ENCODE data around the gene TPPP2. TPM values are rescaled to one million over a fixed set of nuclear protein-coding genes. Genes with fewer than 3 reads are reported as not detected.

The TPPP2 gene
- total and polyA plus RNA-seq, 2 experiments from 2014 or later: not detected

DNA sequence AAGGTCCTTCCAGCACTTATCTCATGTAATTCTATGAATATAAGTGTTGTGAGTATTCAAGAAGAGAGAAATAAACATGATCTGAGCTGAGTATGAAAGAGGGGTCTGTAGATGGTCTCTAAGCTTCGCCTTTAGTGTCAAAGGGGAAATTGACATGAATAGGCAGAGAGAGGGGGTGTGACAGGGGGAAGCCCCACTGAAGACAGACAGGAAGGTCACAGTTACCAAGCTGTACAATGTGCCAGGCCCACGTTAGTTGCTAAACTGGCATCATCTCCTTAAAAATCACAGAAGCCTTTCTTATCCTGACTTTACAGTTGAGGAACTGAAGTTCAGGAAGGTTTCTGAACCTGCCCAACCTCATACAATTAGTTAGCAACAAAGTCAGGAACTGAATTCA lies 47.7 kb downstream of the TPPP2 start:
- Mint-ChIP-seq H3K27me3 (ENCODE audit: insufficient read depth, low read depth, poor library complexity) (peaks cover 4% of the 10 kb centered on the region), H3K36me3 (ENCODE audit: low read depth) (peaks cover 86% of the 10 kb centered on the region), H3K4me1 (peaks cover 8% of the 10 kb centered on the region), H3K4me3 (no peak overlapping the region), H3K9me3 (no peaks in the 10 kb centered on the region; the same call in 1 of the 3 replicates), H3K27ac (no peak overlapping the region)
- Histone ChIP-seq H3K4me1 (ENCODE audit: insufficient read depth) (peaks cover 3% of the 10 kb centered on the region), H3K4me2 (no peak overlapping the region), H3K4me3 (no peak overlapping the region), H4K20me1 (replicated peaks; ENCODE audit: insufficient read depth) (peaks cover 3% of the 10 kb centered on the region), H2AFZ (no peak overlapping the region), H3K27me3 (ENCODE audit: insufficient read depth) (no peaks in the 10 kb centered on the region), H3K36me3 (ENCODE audit: insufficient read depth) (peaks cover 17% of the 10 kb centered on the region; the same call in 1 of the 2 replicates), H3K9me2 (ENCODE audit: insufficient read depth) (no peaks in the 10 kb centered on the region), H3K27ac (ENCODE audit: low read depth) (no peak overlapping the region), H3K79me2 (replicated peaks; ENCODE audit: insufficient read depth) (peaks cover under 1% of the 10 kb centered on the region; the same call in 1 of the 2 replicates), H3F3A (replicated peaks; ENCODE audit: low read depth) (no peaks in the 10 kb centered on the region)
- TF ChIP-seq CTCF (conservative IDR thresholded peaks at IDR 0.05; ENCODE audit: low read depth in 2 of 2) (no peak), STAT1 (IDR thresholded peaks at IDR 0.05; ENCODE audit: unreplicated experiment) (no peak), EZH2phosphoT487 (IDR thresholded peaks at IDR 0.05; ENCODE audit: unreplicated experiment) (no peak), POLR2AphosphoS5 (IDR thresholded peaks at IDR 0.05; ENCODE audit: low read depth) (no peak), EZH2 (IDR thresholded peaks at IDR 0.05; ENCODE audit: low read depth, unreplicated experiment) (no peak), JUNB (IDR thresholded peaks at IDR 0.05; ENCODE audit: unreplicated experiment) (no peak), ZNF331 (CRISPR knock-in tag; IDR thresholded peaks at IDR 0.05; ENCODE audit: low read depth) (no peak), ETS1 (IDR thresholded peaks at IDR 0.05) (no peak), CREB1 (CRISPR knock-in tag; IDR thresholded peaks at IDR 0.05; ENCODE audit: low read depth) (no peak)
- TF ChIP-seq, protein P1, sequence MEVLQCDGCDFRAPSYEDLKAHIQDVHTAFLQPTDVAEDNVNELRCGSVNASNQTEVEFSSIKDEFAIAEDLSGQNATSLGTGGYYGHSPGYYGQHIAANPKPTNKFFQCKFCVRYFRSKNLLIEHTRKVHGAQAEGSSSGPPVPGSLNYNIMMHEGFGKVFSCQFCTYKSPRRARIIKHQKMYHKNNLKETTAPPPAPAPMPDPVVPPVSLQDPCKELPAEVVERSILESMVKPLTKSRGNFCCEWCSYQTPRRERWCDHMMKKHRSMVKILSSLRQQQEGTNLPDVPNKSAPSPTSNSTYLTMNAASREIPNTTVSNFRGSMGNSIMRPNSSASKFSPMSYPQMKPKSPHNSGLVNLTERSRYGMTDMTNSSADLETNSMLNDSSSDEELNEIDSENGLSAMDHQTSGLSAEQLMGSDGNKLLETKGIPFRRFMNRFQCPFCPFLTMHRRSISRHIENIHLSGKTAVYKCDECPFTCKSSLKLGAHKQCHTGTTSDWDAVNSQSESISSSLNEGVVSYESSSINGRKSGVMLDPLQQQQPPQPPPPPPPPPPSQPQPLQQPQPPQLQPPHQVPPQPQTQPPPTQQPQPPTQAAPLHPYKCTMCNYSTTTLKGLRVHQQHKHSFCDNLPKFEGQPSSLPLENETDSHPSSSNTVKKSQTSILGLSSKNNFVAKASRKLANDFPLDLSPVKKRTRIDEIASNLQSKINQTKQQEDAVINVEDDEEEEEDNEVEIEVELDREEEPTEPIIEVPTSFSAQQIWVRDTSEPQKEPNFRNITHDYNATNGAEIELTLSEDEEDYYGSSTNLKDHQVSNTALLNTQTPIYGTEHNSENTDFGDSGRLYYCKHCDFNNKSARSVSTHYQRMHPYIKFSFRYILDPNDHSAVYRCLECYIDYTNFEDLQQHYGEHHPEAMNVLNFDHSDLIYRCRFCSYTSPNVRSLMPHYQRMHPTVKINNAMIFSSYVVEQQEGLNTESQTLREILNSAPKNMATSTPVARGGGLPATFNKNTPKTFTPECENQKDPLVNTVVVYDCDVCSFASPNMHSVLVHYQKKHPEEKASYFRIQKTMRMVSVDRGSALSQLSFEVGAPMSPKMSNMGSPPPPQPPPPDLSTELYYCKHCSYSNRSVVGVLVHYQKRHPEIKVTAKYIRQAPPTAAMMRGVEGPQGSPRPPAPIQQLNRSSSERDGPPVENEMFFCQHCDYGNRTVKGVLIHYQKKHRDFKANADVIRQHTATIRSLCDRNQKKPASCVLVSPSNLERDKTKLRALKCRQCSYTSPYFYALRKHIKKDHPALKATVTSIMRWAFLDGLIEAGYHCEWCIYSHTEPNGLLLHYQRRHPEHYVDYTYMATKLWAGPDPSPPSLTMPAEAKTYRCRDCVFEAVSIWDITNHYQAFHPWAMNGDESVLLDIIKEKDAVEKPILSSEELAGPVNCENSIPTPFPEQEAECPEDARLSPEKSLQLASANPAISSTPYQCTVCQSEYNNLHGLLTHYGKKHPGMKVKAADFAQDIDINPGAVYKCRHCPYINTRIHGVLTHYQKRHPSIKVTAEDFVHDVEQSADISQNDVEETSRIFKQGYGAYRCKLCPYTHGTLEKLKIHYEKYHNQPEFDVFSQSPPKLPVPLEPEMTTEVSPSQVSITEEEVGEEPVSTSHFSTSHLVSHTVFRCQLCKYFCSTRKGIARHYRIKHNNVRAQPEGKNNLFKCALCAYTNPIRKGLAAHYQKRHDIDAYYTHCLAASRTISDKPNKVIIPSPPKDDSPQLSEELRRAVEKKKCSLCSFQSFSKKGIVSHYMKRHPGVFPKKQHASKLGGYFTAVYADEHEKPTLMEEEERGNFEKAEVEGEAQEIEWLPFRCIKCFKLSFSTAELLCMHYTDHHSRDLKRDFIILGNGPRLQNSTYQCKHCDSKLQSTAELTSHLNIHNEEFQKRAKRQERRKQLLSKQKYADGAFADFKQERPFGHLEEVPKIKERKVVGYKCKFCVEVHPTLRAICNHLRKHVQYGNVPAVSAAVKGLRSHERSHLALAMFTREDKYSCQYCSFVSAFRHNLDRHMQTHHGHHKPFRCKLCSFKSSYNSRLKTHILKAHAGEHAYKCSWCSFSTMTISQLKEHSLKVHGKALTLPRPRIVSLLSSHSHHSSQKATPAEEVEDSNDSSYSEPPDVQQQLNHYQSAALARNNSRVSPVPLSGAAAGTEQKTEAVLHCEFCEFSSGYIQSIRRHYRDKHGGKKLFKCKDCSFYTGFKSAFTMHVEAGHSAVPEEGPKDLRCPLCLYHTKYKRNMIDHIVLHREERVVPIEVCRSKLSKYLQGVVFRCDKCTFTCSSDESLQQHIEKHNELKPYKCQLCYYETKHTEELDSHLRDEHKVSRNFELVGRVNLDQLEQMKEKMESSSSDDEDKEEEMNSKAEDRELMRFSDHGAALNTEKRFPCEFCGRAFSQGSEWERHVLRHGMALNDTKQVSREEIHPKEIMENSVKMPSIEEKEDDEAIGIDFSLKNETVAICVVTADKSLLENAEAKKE (CRISPR knock-in tag; IDR thresholded peaks at IDR 0.05): no peak
- ATAC-seq (no peak), DNase-seq (ENCODE audit: low spot score) (no peak)
